GM12891 (cell line): ENCODE results near the gene GSAP.

Experiments used
- PAX5 ChIP-seq: IDR thresholded peaks from 2 replicates; pipeline ENCODE4 v1.6.1; 2011; ENCODE audit warnings: low read length, moderate library complexity, mild to moderate bottlenecking; ENCODE audit not compliant: insufficient read depth, severe bottlenecking
- POLR2A ChIP-seq: IDR thresholded peaks from 2 replicates; pipeline ENCODE4 v1.6.1; 2011; ENCODE audit warnings: low read depth, low read length, control low read depth
- POLR2AphosphoS5 ChIP-seq: IDR thresholded peaks from 2 replicates; pipeline ENCODE4 v1.6.1; 2011; ENCODE audit warnings: low read depth, low read length, control low read depth
- SPI1 ChIP-seq: IDR thresholded peaks from 2 replicates; pipeline ENCODE4 v1.6.1; 2011; ENCODE audit warnings: low read depth, low read length, control low read depth
- TAF1 ChIP-seq: IDR thresholded peaks from 2 replicates; pipeline ENCODE4 v1.6.1; 2011; ENCODE audit warnings: low read depth, low read length, control low read depth

DNA sequence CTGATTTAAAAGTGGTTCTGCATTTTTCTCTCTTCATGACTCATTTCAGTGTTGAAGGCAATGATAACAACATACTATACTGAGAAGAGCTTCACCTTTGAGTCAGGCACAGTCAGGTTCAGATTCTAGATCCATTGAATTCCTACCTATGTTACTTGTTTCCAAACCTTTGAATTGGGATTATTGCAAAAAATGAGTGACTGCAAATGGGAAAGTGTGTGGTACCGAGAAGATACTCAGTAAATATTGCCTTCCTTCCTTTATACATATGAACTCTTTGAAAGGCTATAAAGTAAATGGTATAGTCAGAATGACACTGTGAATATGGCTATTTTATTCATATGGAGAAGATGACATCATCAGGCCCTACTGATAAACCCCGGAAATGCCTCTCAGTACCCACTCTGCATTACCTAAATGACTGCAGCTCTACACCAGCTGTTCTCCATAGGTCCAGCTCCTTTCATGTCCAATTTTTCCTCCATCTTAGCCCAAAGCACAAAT lies 149.8 kb downstream of the GSAP start:
- TF ChIP-seq POLR2AphosphoS5, result no peak
- no peak for TF ChIP-seq POLR2A
- no peak for TF ChIP-seq TAF1
- no peak for TF ChIP-seq PAX5
- peak; percentile 32; the same call in 1 of the 2 replicates for TF ChIP-seq SPI1
